SK-N-SH (cell line): ENCODE data around the gene CENPW. TPM values are rescaled to one million over a fixed set of nuclear protein-coding genes. Genes with fewer than 3 reads are reported as not detected.
A peak's percentile ranks its signal among the peaks of the same experiment; 100 is the strongest.

Source experiments
- CTCF ChIA-PET: fragments of 300-600, 350-600 bp; formaldehyde crosslinking; extraction: SDS; loops from one replicate; lab custom pipeline; 2021; lab: Yijun Ruan, JAX
- POLR2A ChIA-PET: fragments of 350-600 bp; sonication (Branson Sonifier 250); formaldehyde crosslinking; extraction: SDS; loops from one replicate; lab custom pipeline; 2020; ENCODE audit warnings: antibody characterized with exemption, inconsistent platforms; lab: Yijun Ruan, JAX
- DNase-seq: peaks from one replicate; pipeline ENCODE4 v3.0.0; 2012
- H2AFZ ChIP-seq: fragments of 200-600 bp; sonication (generic); 2 replicates; pipeline ENCODE4 v1.8.1; 2016; ENCODE audit warnings: antibody characterized with exemption, mild to moderate bottlenecking, low read depth
- H3F3A ChIP-seq: fragments of 200-600 bp; sonication (generic); replicated peaks from 2 replicates; pipeline ENCODE3; 2016; ENCODE audit warnings: antibody characterized with exemption, mild to moderate bottlenecking; ENCODE audit not compliant: insufficient read depth
- H3K27ac ChIP-seq, 2 experiments: fragments of 200-500 bp in 1 of 2; fragments of 200-600 bp in 1 of 2; sonication (Bioruptor generic) in 1 of 2; sonication (generic), shearing (Covaris generic) in 1 of 2; 2 replicates each; pipeline versions ENCODE4 v1.5.1 to v1.6.1; 2014 to 2016; ENCODE audit warnings: low read depth in 2 of 2, inconsistent platforms in 1 of 2, low read length in 1 of 2, mild to moderate bottlenecking in 1 of 2, mixed read lengths in 1 of 2
- H3K27me3 ChIP-seq: fragments of 200-600 bp; sonication (generic), shearing (Covaris generic); 2 replicates; pipeline ENCODE4 v1.6.1; 2016; ENCODE audit warnings: mixed run types; ENCODE audit not compliant: insufficient read depth
- H3K36me3 ChIP-seq, 2 experiments: fragments of 200-500 bp in 1 of 2; fragments of 200-600 bp in 1 of 2; sonication (Bioruptor generic) in 1 of 2; sonication (generic) in 1 of 2; replicated peaks in 1 of 2; 2 replicates each; pipeline versions ENCODE3 to v1.5.1; 2014 to 2016; ENCODE audit warnings: low read length in 1 of 2, mild to moderate bottlenecking in 1 of 2; ENCODE audit not compliant: insufficient read depth in 2 of 2, control insufficient read depth in 1 of 2
- H3K4me1 ChIP-seq, 2 experiments: fragments of 200-500 bp in 1 of 2; fragments of 200-600 bp in 1 of 2; sonication (Bioruptor generic) in 1 of 2; sonication (generic), shearing (Covaris generic) in 1 of 2; 2 replicates each; pipeline versions ENCODE4 v1.5.1 to v1.6.1; 2014 to 2016; ENCODE audit warnings: low read depth in 1 of 2, low read length in 1 of 2, mixed run types in 1 of 2; ENCODE audit not compliant: insufficient read depth in 2 of 2, control insufficient read depth in 1 of 2
- H3K4me2 ChIP-seq: fragments of 200-600 bp; sonication (generic), shearing (Covaris generic); 2 replicates; pipeline ENCODE4 v1.6.1; 2017; ENCODE audit warnings: mixed run types
- H3K4me3 ChIP-seq, 2 experiments: fragments of 200-500 bp in 1 of 2; fragments of 200-600 bp in 1 of 2; sonication (Bioruptor generic) in 1 of 2; sonication (generic), shearing (Covaris generic) in 1 of 2; 2 replicates each; pipeline versions ENCODE4 v1.5.1 to v1.8.1; 2014 to 2016; ENCODE audit warnings: low read depth in 2 of 2, inconsistent platforms in 1 of 2, low read length in 1 of 2, mild to moderate bottlenecking in 1 of 2, mixed read lengths in 1 of 2, moderate library complexity in 1 of 2
- H3K79me2 ChIP-seq: fragments of 200-600 bp; sonication (generic); 2 replicates; pipeline ENCODE4 v1.8.1; 2017; ENCODE audit warnings: mild to moderate bottlenecking; ENCODE audit not compliant: insufficient read depth
- H3K9ac ChIP-seq: fragments of 200-600 bp; sonication (generic); 2 replicates; pipeline ENCODE4 v1.6.1; 2017; ENCODE audit warnings: mixed run types
- H3K9me2 ChIP-seq: fragments of 200-600 bp; sonication (generic); 2 replicates; pipeline ENCODE4 v1.6.1; 2017; ENCODE audit warnings: mixed run types
- H3K9me3 ChIP-seq: fragments of 200-600 bp; sonication (generic); 2 replicates; pipeline ENCODE4 v1.6.1; 2017; ENCODE audit warnings: mixed run types, mild to moderate bottlenecking, moderate library complexity
- H4K20me1 ChIP-seq: fragments of 200-600 bp; sonication (generic); 2 replicates; pipeline ENCODE4 v1.6.1; 2017; ENCODE audit warnings: mild to moderate bottlenecking, mixed run types; ENCODE audit not compliant: insufficient read depth
- CHD2 ChIP-seq: fragments of 150-350 bp; IDR thresholded peaks from 2 replicates; pipeline ENCODE4 v1.6.1; 2018; ENCODE audit warnings: low read length; ENCODE audit not compliant: partially characterized antibody
- ELF1 ChIP-seq: IDR thresholded peaks from 2 replicates; pipeline ENCODE4 v1.4.0; 2012
- FOSL2 ChIP-seq: IDR thresholded peaks from 2 replicates; pipeline ENCODE4 v1.4.0; 2012; ENCODE audit warnings: low read depth, mild to moderate bottlenecking, moderate library complexity, borderline replicate concordance
- FOXJ3 ChIP-seq: sonication (generic); formaldehyde crosslinking; IDR thresholded peaks from 2 replicates; pipeline ENCODE4 v1.5.1; 2020; ENCODE audit warnings: mild to moderate bottlenecking, missing genetic modification reagents
- FOXM1 ChIP-seq: IDR thresholded peaks from 2 replicates; pipeline ENCODE4 v1.4.0; 2012; ENCODE audit warnings: low read depth, mild to moderate bottlenecking
- GABPA ChIP-seq: IDR thresholded peaks from 2 replicates; pipeline ENCODE4 v1.4.0; 2012; ENCODE audit warnings: low read depth, mild to moderate bottlenecking
- GATA2 ChIP-seq: sonication (generic); formaldehyde crosslinking; IDR thresholded peaks from 2 replicates; pipeline ENCODE4 v1.5.0; 2020; ENCODE audit warnings: mild to moderate bottlenecking, missing genetic modification reagents
- JUND ChIP-seq: IDR thresholded peaks from 2 replicates; pipeline ENCODE4 v1.4.0; 2012
- MEF2A ChIP-seq: IDR thresholded peaks from 2 replicates; pipeline ENCODE4 v1.4.0; 2012; ENCODE audit warnings: low read depth, borderline replicate concordance
- MXI1 ChIP-seq: IDR thresholded peaks from 2 replicates; pipeline ENCODE4 v1.6.1; 2012; ENCODE audit warnings: mild to moderate bottlenecking, low read depth, low read length, improper control_type of control experiment
- NFIC ChIP-seq: IDR thresholded peaks from 2 replicates; pipeline ENCODE4 v1.4.0; 2012; ENCODE audit warnings: borderline replicate concordance
- NRF1 ChIP-seq: IDR thresholded peaks from 2 replicates; pipeline ENCODE4 v1.6.1; 2012; ENCODE audit warnings: low read depth, mild to moderate bottlenecking, low read length
- PBX3 ChIP-seq: IDR thresholded peaks from 2 replicates; pipeline ENCODE4; 2012
- RCOR1 ChIP-seq: fragments of 150-350 bp; IDR thresholded peaks from 2 replicates; pipeline ENCODE4 v1.6.1; 2017; ENCODE audit warnings: antibody characterized with exemption, low read length
- RFX5 ChIP-seq: IDR thresholded peaks from 2 replicates; pipeline ENCODE4 v1.6.1; 2012; ENCODE audit warnings: mild to moderate bottlenecking, improper control_type of control experiment, low read length
- RXRA ChIP-seq: IDR thresholded peaks from 2 replicates; pipeline ENCODE4 v1.4.0; 2012; ENCODE audit warnings: low read depth, mild to moderate bottlenecking, borderline replicate concordance
- SIN3A ChIP-seq: IDR thresholded peaks from 2 replicates; pipeline ENCODE4 v1.6.1; 2012; ENCODE audit warnings: low read depth, mild to moderate bottlenecking, low read length, moderate library complexity, borderline replicate concordance
- SMC3 ChIP-seq: IDR thresholded peaks from 2 replicates; pipeline ENCODE4 v1.6.1; 2012; ENCODE audit warnings: low read depth, low read length, improper control_type of control experiment
- TAF1 ChIP-seq: IDR thresholded peaks from 2 replicates; pipeline ENCODE4 v1.6.1; 2012; ENCODE audit warnings: low read depth, mild to moderate bottlenecking, low read length, moderate library complexity, borderline replicate concordance
- TEAD4 ChIP-seq: IDR thresholded peaks from 2 replicates; pipeline ENCODE4 v1.4.0; 2012; ENCODE audit warnings: mild to moderate bottlenecking, borderline replicate concordance; ENCODE audit not compliant: insufficient read depth
- USF2 ChIP-seq: fragments of 150-350 bp; IDR thresholded peaks from 2 replicates; pipeline ENCODE4 v1.6.1; 2017; ENCODE audit warnings: antibody characterized with exemption, low read length, low read depth, borderline replicate concordance
- YY1 ChIP-seq: IDR thresholded peaks from 2 replicates; pipeline ENCODE4 v1.4.0; 2012; ENCODE audit warnings: low read depth, mild to moderate bottlenecking
- WGBS: methylation state at CpG from one replicate; pipeline ENCODE4 v1.1.6; 2017; ENCODE audit warnings: low lambda C conversion rate; 5-methylcytosine and 5-hydroxymethylcytosine counted together
- polyA plus RNA-seq, 3 experiments: library from polyadenylated mRNA; depleted of rRNA; stranded (reverse); fragments of >200 nt; gene quantifications; 2 replicates each; pipeline ENCODE4 v1.2.3, GENCODE V29; 2012
- TF ChIP-seq, protein P1 (sequence below): fragments of 200-600 bp; sonication (generic); IDR thresholded peaks from 2 replicates; pipeline ENCODE4 v1.6.1; 2017; ENCODE audit warnings: antibody characterized with exemption, mild to moderate bottlenecking, moderate library complexity
- TF ChIP-seq, protein P2 (sequence below): IDR thresholded peaks from 2 replicates; pipeline ENCODE4 v1.4.0; 2012; ENCODE audit warnings: low read depth
- TF ChIP-seq, protein P3 (sequence below): IDR thresholded peaks from 2 replicates; pipeline ENCODE4 v1.6.1; 2012; ENCODE audit warnings: mild to moderate bottlenecking, low read depth, low read length, moderate library complexity
- TF ChIP-seq, protein P4 (sequence below): IDR thresholded peaks from 2 replicates; pipeline ENCODE4 v1.4.0; 2012; ENCODE audit warnings: low read depth, borderline replicate concordance

The CENPW gene
- polyA plus RNA-seq, 1 of the 3 experiments (the other 2 are of a cell fraction): 10.9 TPM

GRCh38 chr6:126388104-126388598 lies 48.2 kb downstream of the CENPW start:
- H3K4me1 ChIP-seq: peaks cover 0 to 9% of the 10 kb centered on the region in 2 experiments; a peak in 1 of 4 replicates
- H4K20me1 ChIP-seq: no peaks in the 10 kb centered on the region
- no peak overlapping the region for H2AFZ ChIP-seq
- no peaks in the 10 kb centered on the region for H3K9me2 ChIP-seq
- no peaks in the 10 kb centered on the region for H3K79me2 ChIP-seq
- no peak overlapping the region for H3K4me2 ChIP-seq
- CTCF ChIA-PET: interaction anchor here (0.7 to 1.2 kb wide), 2 partner anchors 27 to 276 kb away, joined by 3 read pairs; no protein-coding TSS in a partner anchor
- DNase-seq: peak; percentile 57
- H3K27ac ChIP-seq: peak overlapping the region in 1 of 2 experiments; percentile 95; a peak in 2 of 4 replicates
- WGBS: 4% methylated on average over 3 of the region's 3 CpGs
- H3F3A ChIP-seq: no peaks in the 10 kb centered on the region
- no peaks in the 10 kb centered on the region for H3K27me3 ChIP-seq
- no peaks in the 10 kb centered on the region for H3K9me3 ChIP-seq
- H3K9ac ChIP-seq: no peak overlapping the region
- POLR2A ChIA-PET: no interaction called here
- no peaks in the 10 kb centered on the region for H3K36me3 ChIP-seq
- no peak overlapping the region for H3K4me3 ChIP-seq
- TF ChIP-seq, protein P1, sequence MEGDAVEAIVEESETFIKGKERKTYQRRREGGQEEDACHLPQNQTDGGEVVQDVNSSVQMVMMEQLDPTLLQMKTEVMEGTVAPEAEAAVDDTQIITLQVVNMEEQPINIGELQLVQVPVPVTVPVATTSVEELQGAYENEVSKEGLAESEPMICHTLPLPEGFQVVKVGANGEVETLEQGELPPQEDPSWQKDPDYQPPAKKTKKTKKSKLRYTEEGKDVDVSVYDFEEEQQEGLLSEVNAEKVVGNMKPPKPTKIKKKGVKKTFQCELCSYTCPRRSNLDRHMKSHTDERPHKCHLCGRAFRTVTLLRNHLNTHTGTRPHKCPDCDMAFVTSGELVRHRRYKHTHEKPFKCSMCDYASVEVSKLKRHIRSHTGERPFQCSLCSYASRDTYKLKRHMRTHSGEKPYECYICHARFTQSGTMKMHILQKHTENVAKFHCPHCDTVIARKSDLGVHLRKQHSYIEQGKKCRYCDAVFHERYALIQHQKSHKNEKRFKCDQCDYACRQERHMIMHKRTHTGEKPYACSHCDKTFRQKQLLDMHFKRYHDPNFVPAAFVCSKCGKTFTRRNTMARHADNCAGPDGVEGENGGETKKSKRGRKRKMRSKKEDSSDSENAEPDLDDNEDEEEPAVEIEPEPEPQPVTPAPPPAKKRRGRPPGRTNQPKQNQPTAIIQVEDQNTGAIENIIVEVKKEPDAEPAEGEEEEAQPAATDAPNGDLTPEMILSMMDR: no peak
- TF ChIP-seq RCOR1 (peak; percentile 94), SMC3 (no peak; the same call in 1 of the 2 replicates), SIN3A (no peak), MEF2A (no peak), GATA2 (peak; percentile 98), TAF1 (no peak), NFIC (no peak), FOSL2 (no peak), GABPA (no peak), TEAD4 (no peak), USF2 (no peak), NRF1 (no peak), RXRA (no peak), ELF1 (no peak), YY1 (no peak), JUND (no peak), CHD2 (peak; percentile 88), RFX5 (no peak), FOXJ3 (CRISPR knock-in tag) (peak; percentile 73), FOXM1 (no peak), MXI1 (peak; percentile 44; the same call in 1 of the 2 replicates), PBX3 (no peak)
- TF ChIP-seq, protein P2, sequence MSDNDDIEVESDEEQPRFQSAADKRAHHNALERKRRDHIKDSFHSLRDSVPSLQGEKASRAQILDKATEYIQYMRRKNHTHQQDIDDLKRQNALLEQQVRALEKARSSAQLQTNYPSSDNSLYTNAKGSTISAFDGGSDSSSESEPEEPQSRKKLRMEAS: no peak
- TF ChIP-seq, protein P3, sequence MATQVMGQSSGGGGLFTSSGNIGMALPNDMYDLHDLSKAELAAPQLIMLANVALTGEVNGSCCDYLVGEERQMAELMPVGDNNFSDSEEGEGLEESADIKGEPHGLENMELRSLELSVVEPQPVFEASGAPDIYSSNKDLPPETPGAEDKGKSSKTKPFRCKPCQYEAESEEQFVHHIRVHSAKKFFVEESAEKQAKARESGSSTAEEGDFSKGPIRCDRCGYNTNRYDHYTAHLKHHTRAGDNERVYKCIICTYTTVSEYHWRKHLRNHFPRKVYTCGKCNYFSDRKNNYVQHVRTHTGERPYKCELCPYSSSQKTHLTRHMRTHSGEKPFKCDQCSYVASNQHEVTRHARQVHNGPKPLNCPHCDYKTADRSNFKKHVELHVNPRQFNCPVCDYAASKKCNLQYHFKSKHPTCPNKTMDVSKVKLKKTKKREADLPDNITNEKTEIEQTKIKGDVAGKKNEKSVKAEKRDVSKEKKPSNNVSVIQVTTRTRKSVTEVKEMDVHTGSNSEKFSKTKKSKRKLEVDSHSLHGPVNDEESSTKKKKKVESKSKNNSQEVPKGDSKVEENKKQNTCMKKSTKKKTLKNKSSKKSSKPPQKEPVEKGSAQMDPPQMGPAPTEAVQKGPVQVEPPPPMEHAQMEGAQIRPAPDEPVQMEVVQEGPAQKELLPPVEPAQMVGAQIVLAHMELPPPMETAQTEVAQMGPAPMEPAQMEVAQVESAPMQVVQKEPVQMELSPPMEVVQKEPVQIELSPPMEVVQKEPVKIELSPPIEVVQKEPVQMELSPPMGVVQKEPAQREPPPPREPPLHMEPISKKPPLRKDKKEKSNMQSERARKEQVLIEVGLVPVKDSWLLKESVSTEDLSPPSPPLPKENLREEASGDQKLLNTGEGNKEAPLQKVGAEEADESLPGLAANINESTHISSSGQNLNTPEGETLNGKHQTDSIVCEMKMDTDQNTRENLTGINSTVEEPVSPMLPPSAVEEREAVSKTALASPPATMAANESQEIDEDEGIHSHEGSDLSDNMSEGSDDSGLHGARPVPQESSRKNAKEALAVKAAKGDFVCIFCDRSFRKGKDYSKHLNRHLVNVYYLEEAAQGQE: no peak
- TF ChIP-seq, protein P4, sequence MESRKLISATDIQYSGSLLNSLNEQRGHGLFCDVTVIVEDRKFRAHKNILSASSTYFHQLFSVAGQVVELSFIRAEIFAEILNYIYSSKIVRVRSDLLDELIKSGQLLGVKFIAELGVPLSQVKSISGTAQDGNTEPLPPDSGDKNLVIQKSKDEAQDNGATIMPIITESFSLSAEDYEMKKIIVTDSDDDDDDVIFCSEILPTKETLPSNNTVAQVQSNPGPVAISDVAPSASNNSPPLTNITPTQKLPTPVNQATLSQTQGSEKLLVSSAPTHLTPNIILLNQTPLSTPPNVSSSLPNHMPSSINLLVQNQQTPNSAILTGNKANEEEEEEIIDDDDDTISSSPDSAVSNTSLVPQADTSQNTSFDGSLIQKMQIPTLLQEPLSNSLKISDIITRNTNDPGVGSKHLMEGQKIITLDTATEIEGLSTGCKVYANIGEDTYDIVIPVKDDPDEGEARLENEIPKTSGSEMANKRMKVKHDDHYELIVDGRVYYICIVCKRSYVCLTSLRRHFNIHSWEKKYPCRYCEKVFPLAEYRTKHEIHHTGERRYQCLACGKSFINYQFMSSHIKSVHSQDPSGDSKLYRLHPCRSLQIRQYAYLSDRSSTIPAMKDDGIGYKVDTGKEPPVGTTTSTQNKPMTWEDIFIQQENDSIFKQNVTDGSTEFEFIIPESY: no peak
